HG03354 (cell line): Measurements from ENCODE around the gene APBA1.

Source experiments
- ATAC-seq: cut with Tn5 transposase; IDR thresholded peaks from one replicate; pipeline ENCODE4 v1.9.1; 2021; ENCODE audit warnings: mild to moderate bottlenecking; ENCODE audit not compliant: unreplicated experiment, poor library complexity, severe bottlenecking

APBA1 gene

DNA sequence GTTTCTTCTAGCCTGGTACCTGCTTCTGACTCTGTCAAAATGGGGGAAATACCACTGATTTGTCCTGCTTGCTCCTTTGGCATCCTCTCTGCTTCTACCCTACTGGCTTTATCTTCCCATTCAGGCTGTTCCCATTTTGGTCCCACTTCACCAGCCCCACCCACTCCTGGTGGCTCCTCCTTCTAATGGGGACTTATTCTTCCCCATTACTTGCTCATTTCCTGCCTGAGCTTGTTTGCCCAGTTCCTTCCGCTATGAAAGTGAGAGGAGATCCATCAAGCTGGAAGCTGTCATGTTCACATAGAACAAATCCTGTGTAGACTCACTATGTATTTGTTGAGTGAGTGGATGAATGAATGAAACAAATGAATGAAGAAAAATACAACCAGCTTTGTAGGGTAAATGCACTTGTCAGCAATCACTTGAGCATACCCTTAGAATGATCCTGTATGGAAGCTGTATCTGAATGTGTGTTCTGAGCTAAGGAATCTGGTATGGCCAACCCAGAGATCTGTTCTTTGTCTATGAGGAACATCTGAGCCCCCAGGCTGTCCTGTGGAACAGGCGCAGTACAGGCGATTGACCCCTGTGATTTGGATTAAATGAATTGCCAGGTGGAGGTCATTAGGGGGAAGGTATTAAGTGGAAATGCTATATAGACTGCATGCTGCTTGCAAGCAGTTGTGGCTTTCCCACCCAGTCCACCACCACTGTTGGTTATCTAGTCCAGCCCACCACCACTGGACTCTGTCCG lies 89.5 kb downstream of the APBA1 start:
- ATAC-seq: no peak

DNA sequence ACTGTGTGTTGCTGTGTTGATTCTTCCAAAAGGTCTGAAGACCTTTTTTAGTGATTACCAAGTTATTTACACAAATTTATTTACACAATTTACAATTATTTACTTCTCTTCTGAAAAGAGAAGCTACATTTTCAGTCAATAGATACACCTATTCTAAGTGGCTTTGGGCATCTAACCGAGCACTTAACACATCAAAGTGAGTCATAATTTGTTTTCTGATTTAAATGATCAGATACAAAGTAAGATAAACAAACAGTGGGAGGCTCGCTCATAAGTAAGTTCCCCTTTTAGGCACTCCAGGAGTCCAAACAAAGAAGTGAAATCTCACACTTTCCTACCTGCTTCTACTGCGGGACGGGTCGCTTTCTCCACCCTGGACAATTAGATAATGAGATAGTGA lies 90.2 kb downstream of the APBA1 start:
- ATAC-seq: no peak

DNA sequence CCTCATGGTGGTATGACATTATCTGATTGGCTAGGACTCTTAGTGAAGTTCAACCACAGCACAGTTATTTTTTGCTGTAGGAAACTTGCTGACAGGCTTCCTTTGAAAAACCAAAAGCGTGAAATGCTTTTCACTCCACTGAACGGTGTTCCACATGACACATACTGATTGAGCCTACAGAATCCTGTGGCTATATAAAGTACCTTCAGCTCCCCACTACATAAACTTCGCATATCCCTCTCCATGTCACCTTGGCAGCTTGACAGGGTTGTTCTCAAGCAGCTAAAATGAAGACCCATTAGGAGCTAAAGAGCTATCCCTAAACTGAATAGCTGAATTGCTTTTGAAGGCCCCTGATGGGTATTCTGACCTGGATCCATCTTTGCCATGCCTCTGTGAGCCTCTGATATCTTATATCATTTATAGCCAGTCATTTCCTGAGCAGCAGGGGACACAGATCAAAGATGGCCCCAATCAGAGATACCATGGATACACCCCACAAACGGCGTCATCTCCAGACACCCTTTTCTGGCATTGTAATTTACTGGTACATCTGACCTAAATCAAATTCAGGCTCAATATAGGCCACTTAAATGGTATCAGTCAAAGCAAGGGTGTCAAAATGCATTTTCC lies 91.5 kb downstream of the APBA1 start:
- no peak for ATAC-seq

DNA sequence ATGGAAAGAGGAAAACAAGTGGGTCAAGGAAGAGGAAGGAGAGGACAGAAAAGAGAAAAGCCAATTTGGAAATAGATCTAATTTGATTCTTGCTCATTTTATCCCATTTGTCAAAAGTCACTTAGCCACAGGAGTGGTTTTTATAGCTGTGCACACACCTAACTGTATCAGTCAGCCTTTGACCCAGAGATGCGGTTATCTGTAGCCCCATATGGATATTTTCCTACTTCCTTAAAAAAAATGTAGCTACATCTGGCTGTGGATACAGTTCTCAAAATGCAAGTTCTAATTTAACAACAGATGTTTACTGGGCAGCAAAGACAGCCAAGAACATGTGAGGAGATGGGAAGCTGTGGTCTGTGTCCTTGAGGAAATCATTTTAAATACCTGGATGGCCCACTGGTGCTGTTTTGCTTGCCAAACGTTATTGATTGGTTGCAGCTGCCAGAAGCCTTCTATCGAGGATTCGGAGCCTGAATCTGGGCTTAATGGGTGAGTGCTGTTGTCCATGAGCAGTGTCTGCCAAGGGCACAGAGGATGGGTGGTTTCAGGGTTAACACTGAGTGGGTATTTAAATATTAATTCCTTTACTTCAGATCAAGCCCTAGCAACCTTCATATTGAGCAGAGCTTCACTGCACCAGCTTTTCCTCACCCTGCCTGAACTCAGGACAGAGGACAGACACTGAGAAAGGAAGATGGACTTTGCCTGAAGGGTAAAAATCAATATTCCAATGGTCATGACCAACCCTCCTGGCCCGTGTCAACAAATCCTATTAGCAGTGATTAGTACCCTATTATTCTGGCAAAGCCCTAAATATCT lies 92.2 kb downstream of the APBA1 start:
- ATAC-seq: no peak

DNA sequence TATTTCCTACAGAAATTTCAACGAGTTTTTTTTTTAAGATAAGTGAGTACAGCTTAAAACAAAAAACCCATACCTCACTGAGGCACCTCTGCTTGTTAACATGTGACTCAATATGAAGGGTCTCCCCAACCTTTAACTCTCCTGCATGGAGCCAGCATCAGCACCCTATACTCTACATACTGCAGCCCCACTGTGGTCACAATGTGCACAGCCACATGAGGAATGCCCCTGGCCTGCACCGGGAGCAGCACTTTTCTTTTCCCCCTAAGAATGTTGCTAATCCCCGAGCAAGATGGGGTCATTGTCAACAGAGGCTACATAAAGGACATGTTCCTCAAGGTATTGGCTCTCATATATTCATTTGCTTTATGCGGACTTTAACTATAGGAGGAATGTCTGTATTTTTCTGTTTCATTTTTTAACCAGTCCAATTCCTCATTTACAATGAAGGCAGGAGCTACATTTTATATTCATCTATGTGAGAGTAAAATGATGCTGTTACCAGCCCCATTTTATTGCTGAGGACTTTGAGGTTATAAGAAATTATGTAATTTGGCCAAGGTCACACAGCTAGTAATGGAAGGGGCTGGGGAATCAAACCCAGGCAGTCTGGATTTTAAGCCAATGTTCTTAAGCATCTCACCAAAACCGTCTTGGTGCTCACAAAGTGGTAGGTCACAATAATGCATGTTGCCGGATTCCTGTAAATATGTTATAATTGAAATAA lies 93.0 kb downstream of the APBA1 start:
- no peak for ATAC-seq

DNA sequence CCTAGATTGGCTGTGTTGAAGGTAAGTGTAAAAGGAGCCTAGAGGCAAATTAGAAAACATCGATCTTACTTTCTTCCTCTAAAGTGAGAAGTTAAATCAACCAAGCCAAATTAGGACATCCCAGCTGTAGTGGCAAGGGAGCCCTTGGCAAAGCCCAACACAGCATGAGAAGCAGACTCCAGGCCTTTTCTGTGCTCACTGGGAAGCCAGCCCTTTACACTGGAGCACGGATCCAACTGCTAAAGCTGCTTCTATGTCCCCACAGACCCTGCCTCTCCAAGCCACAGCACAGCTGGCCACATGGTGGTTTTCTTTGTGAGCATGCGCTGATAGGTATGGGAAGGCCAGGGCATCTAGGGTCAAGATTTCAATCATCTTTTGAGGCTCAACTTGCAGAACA lies 94.1 kb downstream of the APBA1 start:
- no peak for ATAC-seq

DNA sequence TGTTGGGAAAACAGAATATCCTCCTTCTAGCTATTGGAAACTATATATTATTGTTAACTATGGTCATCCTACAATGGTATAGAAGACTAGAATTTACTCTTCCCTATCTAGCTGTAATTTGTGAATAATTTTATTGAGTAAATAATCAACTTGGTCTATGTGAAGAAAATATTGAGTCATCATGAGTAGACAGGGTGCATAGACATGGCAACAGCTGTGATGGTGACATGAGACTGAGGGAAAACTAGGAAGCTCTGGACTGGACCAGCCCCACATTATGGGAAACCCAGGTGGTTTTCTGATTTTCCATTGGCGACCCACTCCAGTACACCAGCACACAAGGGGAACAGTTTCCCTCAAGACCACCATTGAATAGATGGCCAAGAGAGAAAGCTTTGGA lies 95.0 kb downstream of the APBA1 start:
- ATAC-seq: no peak

DNA sequence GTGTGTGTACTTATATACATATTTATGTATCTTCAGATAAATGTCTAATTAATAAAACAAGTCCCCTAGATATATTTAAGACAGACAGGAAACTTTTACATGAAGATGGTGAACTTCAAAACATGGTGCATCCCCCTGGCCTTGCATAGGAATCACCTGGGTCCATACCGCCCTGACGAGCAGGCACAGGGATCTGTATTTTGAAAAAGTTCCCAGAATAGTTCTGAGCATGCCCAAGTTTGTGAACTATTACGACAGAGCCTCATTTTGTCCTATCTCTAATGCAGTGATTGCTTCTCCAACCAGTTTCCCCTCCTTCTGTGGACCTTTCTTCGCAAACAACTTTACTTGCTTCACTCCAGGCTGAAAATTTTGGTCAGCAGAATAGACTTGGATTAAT lies 98.1 kb downstream of the APBA1 start:
- ATAC-seq: no peak

DNA sequence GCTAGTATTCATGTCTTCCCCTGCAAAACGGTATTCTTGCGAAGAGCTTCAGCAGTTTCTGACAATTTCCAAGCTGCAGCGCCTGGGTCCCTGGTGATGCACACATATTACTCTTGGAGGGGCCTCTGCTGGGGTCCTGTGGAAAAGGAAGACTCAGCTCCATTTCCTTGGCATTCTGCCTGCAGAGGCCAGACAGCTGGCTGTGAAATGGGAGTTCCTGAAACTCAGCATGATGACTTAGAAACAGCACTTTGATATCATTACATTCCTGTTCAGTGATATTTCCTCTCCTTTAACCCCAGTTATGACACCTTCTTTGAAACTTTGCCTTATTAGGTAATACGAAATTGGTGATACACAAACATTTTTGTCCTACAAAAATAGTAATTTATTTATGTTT lies 98.5 kb downstream of the APBA1 start:
- ATAC-seq: no peak

DNA sequence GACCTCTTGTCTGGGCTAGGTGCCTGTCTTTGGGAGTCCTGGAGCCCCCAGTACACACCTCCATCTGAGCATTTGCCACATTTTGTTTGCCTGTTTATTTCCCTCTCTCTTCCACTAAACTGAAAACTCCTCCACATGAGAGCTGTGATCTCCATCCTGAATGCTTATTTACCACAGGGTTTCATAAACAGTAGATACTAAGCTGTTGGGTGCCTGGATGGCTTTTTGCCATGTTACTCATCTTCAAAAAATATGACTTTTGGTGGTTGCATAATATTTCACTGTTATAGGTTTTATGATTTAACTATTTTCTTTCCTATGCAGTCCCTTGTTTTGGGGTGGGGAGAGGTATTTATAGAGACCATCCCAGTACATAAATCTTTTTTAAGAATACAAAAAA lies 99.6 kb downstream of the APBA1 start:
- no peak for ATAC-seq

DNA sequence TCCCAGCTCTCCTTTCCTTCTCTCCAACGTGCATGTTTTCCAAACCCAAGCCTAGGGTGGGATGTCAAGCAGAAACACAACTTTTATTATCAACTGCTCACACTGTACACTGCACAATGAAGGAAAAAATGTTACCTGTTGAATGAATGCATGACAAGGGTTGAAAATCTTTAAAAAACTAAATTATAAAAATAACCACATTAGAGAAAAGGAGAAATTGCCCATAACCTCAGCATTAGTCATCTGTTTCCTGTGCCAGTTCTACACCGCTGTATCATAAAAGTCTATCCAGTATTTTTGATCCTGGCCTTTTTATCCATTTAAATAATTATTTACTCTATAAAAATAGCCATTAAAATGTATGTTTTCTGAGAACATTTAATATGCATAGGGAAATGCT lies 101.1 kb downstream of the APBA1 start:
- no peak for ATAC-seq

DNA sequence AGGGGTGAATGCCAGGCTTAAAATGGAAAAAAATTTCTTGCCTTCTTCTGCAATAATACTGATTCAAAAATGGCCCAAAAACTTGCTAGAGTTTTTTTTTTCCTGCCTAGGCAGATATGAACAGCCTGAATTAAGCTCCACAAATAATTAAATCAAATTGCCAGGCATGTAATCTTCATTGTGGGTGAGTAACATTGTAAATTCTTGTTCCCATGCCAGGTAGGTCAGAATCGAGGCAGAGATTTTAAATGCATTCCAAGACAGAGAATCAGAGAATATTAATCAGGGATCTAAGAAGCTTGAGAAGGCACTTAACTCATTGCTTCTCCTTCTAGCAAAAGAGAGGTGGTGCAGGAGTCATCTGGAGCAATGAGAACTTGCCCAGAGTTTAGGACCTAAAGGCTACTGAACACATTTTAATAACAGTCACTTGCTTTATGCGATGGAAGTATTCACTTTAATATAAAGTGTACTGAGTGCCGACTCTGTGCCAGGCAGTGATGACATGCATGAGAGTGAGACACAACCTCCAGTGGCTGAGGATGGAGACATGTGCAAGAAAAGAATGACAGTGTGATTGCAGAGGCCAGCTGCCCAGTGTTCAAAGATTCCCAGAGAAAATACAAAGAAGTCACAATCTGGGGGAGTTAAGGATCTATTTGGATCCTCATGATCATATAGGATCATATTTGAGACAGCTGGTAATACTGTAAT lies 102.3 kb downstream of the APBA1 start:
- ATAC-seq: no peak

DNA sequence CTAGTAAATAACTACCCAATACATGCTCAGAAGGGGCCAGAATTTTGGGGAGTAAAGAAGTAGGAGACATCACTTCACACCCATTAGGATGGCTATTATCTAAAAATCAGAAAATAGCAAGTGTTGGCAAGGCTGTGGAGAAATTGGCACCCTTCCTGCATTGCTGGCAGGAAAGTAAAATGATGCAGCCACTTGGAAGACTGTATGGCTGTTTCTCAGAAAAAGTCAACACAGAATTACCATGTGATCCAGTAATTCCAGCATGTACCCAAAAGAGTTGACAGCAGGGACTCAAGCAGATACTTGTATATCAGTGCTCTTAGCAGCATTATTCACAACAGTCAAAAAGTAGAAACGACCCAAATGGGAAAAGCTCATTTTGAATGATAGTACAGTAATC lies 107.6 kb downstream of the APBA1 start:
- ATAC-seq: no peak

DNA sequence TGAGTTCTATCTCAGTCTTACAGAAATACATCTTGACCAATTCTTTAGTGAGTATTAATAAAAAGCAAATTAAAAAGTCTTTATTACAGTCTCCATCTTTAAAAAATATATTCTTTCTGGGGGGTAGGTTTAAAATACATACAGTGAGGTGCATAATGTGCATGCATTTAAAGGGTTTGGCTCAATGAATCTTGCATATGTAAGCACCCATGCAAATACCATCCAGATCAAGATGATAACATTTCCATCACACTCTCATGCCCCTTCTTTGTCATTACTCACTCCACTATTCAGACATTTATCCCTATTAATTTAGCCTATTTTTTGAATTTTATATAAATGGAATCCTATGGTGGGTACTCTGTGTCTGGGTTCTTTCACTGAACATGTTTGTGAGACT lies 113.0 kb downstream of the APBA1 start:
- ATAC-seq: no peak

DNA sequence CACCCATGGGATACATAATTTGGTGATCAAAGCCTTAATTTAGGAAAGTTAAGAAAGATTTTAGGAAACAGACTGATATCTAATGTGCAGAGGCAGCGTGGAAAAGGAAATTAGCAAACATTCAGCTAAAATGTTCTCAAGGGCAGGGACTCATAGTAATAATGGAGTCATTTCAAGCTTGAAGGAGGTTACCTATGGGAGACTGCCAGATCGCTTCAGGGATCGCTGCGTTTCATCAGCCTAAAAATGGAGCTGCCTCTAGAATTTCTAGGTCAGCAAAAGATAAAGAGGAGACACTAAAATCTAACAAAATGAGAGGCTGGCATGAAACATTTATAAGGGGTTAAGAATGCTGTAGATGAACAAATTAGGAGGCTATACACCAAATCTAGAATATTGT lies 115.5 kb downstream of the APBA1 start:
- no peak for ATAC-seq

DNA sequence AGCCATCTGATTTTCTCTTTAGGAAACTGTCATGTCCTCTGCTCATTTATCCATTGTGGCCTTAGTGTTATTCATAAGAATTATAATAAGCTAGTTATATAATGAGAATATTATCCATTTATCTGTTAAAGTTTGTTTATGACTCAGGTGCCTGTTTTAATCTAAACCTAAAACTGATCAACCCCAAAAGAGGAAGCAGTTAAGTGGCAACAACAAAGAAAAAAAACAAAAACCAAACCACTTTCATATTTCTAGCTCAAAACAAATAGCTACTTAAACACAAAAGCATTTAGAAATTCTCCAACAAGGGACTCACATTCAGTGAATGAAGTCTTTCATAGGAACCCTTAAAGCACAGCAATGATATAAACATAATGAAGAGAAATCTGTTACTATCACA lies 116.4 kb downstream of the APBA1 start:
- ATAC-seq: no peak

DNA sequence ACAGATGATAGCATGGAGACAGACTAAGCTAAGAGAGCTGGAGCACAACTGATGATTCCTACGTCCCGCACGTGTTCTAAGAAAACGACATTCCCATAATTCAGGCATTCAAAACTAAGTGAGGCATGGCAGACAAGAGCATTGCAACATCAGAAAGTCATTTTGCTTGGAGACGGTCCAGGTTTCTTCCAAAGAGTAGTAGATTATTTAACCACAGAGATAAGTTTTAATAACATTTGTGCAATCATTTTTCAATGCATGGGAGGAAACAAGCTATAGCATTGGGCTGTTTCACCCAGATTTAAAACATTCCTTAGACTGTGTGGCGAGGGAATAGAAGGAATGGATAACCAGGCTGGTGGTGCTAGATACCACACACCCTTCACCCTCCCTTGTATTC lies 117.2 kb downstream of the APBA1 start:
- no peak for ATAC-seq

DNA sequence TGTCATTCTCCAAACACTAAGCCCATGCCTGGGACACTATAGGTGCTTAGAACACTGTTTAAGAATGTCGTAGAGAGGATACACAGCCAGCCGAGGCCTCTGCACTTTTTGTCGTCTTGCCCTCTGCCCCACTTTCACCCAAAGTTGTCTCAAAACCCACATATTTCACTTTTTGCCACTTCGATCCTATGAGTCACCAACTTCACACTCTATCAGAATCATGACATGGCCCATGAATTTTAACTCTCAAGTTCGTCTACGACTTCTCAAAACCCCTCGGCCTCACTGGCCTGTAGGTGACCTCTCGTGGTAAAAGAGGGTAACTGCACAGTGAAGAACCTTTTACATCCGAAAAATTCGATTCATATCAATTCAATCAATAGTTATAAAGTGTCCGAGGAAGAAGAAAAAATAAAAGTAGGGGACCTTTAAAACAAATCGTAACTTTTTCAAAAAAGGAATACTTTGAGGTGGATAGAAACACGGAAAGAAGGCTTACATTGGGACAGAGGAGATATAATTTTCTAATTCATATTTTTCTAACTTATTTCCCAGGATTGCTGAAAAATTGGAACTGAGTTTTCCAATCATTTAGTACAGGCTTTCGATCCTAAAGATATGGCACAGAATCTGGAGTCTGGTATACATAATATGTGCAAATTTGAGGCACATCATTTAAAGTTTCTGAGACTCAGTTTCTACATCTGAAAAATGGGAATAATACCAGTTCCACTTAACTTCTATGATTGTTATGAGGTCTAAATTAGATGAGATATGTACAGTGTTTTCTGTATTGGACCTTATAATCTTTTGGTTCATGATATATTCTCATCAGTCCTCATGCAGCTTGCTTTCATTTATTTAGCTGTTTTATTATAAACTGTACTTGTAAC lies 122.6 kb downstream of the APBA1 start:
- peak; percentile 74 for ATAC-seq

DNA sequence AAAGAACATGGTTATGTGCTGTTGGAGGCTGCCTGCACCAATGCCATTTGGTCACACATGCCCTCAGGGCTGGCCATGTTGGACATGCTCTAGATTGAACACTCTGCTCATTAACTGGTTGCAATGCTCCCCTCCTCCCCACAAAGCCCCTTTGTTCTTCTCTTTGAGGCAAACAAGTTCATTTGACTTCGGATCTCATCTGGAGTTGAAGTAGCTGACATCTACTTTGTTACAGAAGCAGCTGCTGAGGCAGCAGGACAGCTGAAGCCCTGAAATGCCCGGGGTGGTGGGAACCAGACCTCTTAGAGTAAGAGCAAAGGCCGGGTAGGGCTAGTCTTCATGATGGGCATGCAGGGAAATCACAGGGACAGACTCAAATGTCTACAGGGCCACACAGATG lies 123.5 kb downstream of the APBA1 start:
- no peak for ATAC-seq
